SK-N-SH (cell line): ENCODE data around the gene CASS4. TPM values are rescaled to one million over a fixed set of nuclear protein-coding genes. Genes with fewer than 3 reads are reported as not detected.

Experiments used
- CTCF ChIA-PET: fragments of 300-600, 350-600 bp; formaldehyde crosslinking; extraction: SDS; loops from one replicate; lab custom pipeline; 2021; lab: Yijun Ruan, JAX
- POLR2A ChIA-PET: fragments of 350-600 bp; sonication (Branson Sonifier 250); formaldehyde crosslinking; extraction: SDS; loops from one replicate; lab custom pipeline; 2020; ENCODE audit warnings: antibody characterized with exemption, inconsistent platforms; lab: Yijun Ruan, JAX
- DNase-seq: peaks from one replicate; pipeline ENCODE4 v3.0.0; 2012
- H2AFZ ChIP-seq: fragments of 200-600 bp; sonication (generic); 2 replicates; pipeline ENCODE4 v1.8.1; 2016; ENCODE audit warnings: antibody characterized with exemption, mild to moderate bottlenecking, low read depth
- H3F3A ChIP-seq: fragments of 200-600 bp; sonication (generic); replicated peaks from 2 replicates; pipeline ENCODE3; 2016; ENCODE audit warnings: antibody characterized with exemption, mild to moderate bottlenecking; ENCODE audit not compliant: insufficient read depth
- H3K27ac ChIP-seq, 2 experiments: fragments of 200-500 bp in 1 of 2; fragments of 200-600 bp in 1 of 2; sonication (Bioruptor generic) in 1 of 2; sonication (generic), shearing (Covaris generic) in 1 of 2; 2 replicates each; pipeline versions ENCODE4 v1.5.1 to v1.6.1; 2014 to 2016; ENCODE audit warnings: low read depth in 2 of 2, inconsistent platforms in 1 of 2, low read length in 1 of 2, mild to moderate bottlenecking in 1 of 2, mixed read lengths in 1 of 2
- H3K27me3 ChIP-seq: fragments of 200-600 bp; sonication (generic), shearing (Covaris generic); 2 replicates; pipeline ENCODE4 v1.6.1; 2016; ENCODE audit warnings: mixed run types; ENCODE audit not compliant: insufficient read depth
- H3K36me3 ChIP-seq, 2 experiments: fragments of 200-500 bp in 1 of 2; fragments of 200-600 bp in 1 of 2; sonication (Bioruptor generic) in 1 of 2; sonication (generic) in 1 of 2; replicated peaks in 1 of 2; 2 replicates each; pipeline versions ENCODE3 to v1.5.1; 2014 to 2016; ENCODE audit warnings: low read length in 1 of 2, mild to moderate bottlenecking in 1 of 2; ENCODE audit not compliant: insufficient read depth in 2 of 2, control insufficient read depth in 1 of 2
- H3K4me1 ChIP-seq, 2 experiments: fragments of 200-500 bp in 1 of 2; fragments of 200-600 bp in 1 of 2; sonication (Bioruptor generic) in 1 of 2; sonication (generic), shearing (Covaris generic) in 1 of 2; 2 replicates each; pipeline versions ENCODE4 v1.5.1 to v1.6.1; 2014 to 2016; ENCODE audit warnings: low read depth in 1 of 2, low read length in 1 of 2, mixed run types in 1 of 2; ENCODE audit not compliant: insufficient read depth in 2 of 2, control insufficient read depth in 1 of 2
- H3K4me2 ChIP-seq: fragments of 200-600 bp; sonication (generic), shearing (Covaris generic); 2 replicates; pipeline ENCODE4 v1.6.1; 2017; ENCODE audit warnings: mixed run types
- H3K4me3 ChIP-seq, 2 experiments: fragments of 200-500 bp in 1 of 2; fragments of 200-600 bp in 1 of 2; sonication (Bioruptor generic) in 1 of 2; sonication (generic), shearing (Covaris generic) in 1 of 2; 2 replicates each; pipeline versions ENCODE4 v1.5.1 to v1.8.1; 2014 to 2016; ENCODE audit warnings: low read depth in 2 of 2, inconsistent platforms in 1 of 2, low read length in 1 of 2, mild to moderate bottlenecking in 1 of 2, mixed read lengths in 1 of 2, moderate library complexity in 1 of 2
- H3K79me2 ChIP-seq: fragments of 200-600 bp; sonication (generic); 2 replicates; pipeline ENCODE4 v1.8.1; 2017; ENCODE audit warnings: mild to moderate bottlenecking; ENCODE audit not compliant: insufficient read depth
- H3K9ac ChIP-seq: fragments of 200-600 bp; sonication (generic); 2 replicates; pipeline ENCODE4 v1.6.1; 2017; ENCODE audit warnings: mixed run types
- H3K9me2 ChIP-seq: fragments of 200-600 bp; sonication (generic); 2 replicates; pipeline ENCODE4 v1.6.1; 2017; ENCODE audit warnings: mixed run types
- H3K9me3 ChIP-seq: fragments of 200-600 bp; sonication (generic); 2 replicates; pipeline ENCODE4 v1.6.1; 2017; ENCODE audit warnings: mixed run types, mild to moderate bottlenecking, moderate library complexity
- H4K20me1 ChIP-seq: fragments of 200-600 bp; sonication (generic); 2 replicates; pipeline ENCODE4 v1.6.1; 2017; ENCODE audit warnings: mild to moderate bottlenecking, mixed run types; ENCODE audit not compliant: insufficient read depth
- CHD2 ChIP-seq: fragments of 150-350 bp; IDR thresholded peaks from 2 replicates; pipeline ENCODE4 v1.6.1; 2018; ENCODE audit warnings: low read length; ENCODE audit not compliant: partially characterized antibody
- ELF1 ChIP-seq: IDR thresholded peaks from 2 replicates; pipeline ENCODE4 v1.4.0; 2012
- EP300 ChIP-seq, 2 experiments: IDR thresholded peaks; 2 replicates each; pipeline versions ENCODE4 v1.4.0 to v1.6.1; 2012; ENCODE audit warnings: borderline replicate concordance in 1 of 2, low read depth in 1 of 2, low read length in 1 of 2
- FOXJ3 ChIP-seq: sonication (generic); formaldehyde crosslinking; IDR thresholded peaks from 2 replicates; pipeline ENCODE4 v1.5.1; 2020; ENCODE audit warnings: mild to moderate bottlenecking, missing genetic modification reagents
- FOXM1 ChIP-seq: IDR thresholded peaks from 2 replicates; pipeline ENCODE4 v1.4.0; 2012; ENCODE audit warnings: low read depth, mild to moderate bottlenecking
- GATA2 ChIP-seq: sonication (generic); formaldehyde crosslinking; IDR thresholded peaks from 2 replicates; pipeline ENCODE4 v1.5.0; 2020; ENCODE audit warnings: mild to moderate bottlenecking, missing genetic modification reagents
- IRF3 ChIP-seq: fragments of 150-350 bp; IDR thresholded peaks from 2 replicates; pipeline ENCODE4 v1.6.1; 2016; ENCODE audit warnings: mild to moderate bottlenecking, low read depth, low read length
- MAX ChIP-seq: IDR thresholded peaks from 2 replicates; pipeline ENCODE4 v1.4.0; 2012; ENCODE audit warnings: low read depth
- NRF1 ChIP-seq: IDR thresholded peaks from 2 replicates; pipeline ENCODE4 v1.6.1; 2012; ENCODE audit warnings: low read depth, mild to moderate bottlenecking, low read length
- POLR2AphosphoS5 ChIP-seq: IDR thresholded peaks from 2 replicates; pipeline ENCODE4 v1.6.1; 2012; ENCODE audit warnings: low read depth, low read length
- REST ChIP-seq: IDR thresholded peaks from 2 replicates; pipeline ENCODE4 v1.6.1; 2012; ENCODE audit warnings: mild to moderate bottlenecking, low read depth, low read length, moderate library complexity
- SIN3A ChIP-seq: IDR thresholded peaks from 2 replicates; pipeline ENCODE4 v1.6.1; 2012; ENCODE audit warnings: low read depth, mild to moderate bottlenecking, low read length, moderate library complexity, borderline replicate concordance
- TEAD4 ChIP-seq: IDR thresholded peaks from 2 replicates; pipeline ENCODE4 v1.4.0; 2012; ENCODE audit warnings: mild to moderate bottlenecking, borderline replicate concordance; ENCODE audit not compliant: insufficient read depth
- USF2 ChIP-seq: fragments of 150-350 bp; IDR thresholded peaks from 2 replicates; pipeline ENCODE4 v1.6.1; 2017; ENCODE audit warnings: antibody characterized with exemption, low read length, low read depth, borderline replicate concordance
- YY1 ChIP-seq: IDR thresholded peaks from 2 replicates; pipeline ENCODE4 v1.4.0; 2012; ENCODE audit warnings: low read depth, mild to moderate bottlenecking
- WGBS: methylation state at CpG from one replicate; pipeline ENCODE4 v1.1.6; 2017; ENCODE audit warnings: low lambda C conversion rate; 5-methylcytosine and 5-hydroxymethylcytosine counted together
- polyA plus RNA-seq, 3 experiments: library from polyadenylated mRNA; depleted of rRNA; stranded (reverse); fragments of >200 nt; gene quantifications; 2 replicates each; pipeline ENCODE4 v1.2.3, GENCODE V29; 2012

The CASS4 gene
- polyA plus RNA-seq, 1 of the 3 experiments (the other 2 are of a cell fraction), result not detected

GRCh38 chr20:56445540-56445939 lies 33.5 kb downstream of the CASS4 start:
- WGBS, result 84% methylated on average over 15 of the region's 16 CpGs

GRCh38 chr20:56447227-56447626 lies 35.2 kb downstream of the CASS4 start:
- POLR2A ChIA-PET, result no interaction called here

More at GRCh38 chr20:56445540-56445939, 33.5 kb downstream of the CASS4 start:
- Histone ChIP-seq H3K79me2 (no peaks in the 10 kb centered on the region), H4K20me1 (no peaks in the 10 kb centered on the region), H2AFZ (no peak overlapping the region), H3K4me3 (no peak overlapping the region), H3K36me3 (no peaks in the 10 kb centered on the region), H3K9me2 (no peaks in the 10 kb centered on the region), H3K4me2 (no peak overlapping the region), H3K9ac (no peak overlapping the region), H3K27ac (no peak overlapping the region), H3K9me3 (no peaks in the 10 kb centered on the region), H3F3A (no peaks in the 10 kb centered on the region), H3K27me3 (no peaks in the 10 kb centered on the region), H3K4me1 (0 out of 4 replicates have a peak, but pooled peaks cover 0 to under 1% of the 10 kb centered on the region in 2 experiments)
- no peak for DNase-seq
- ChIA-PET POLR2A (no interaction called here), CTCF (no interaction called here)
- TF ChIP-seq YY1 (no peak), SIN3A (no peak), FOXJ3 (CRISPR knock-in tag) (no peak), CHD2 (no peak), POLR2AphosphoS5 (no peak), TEAD4 (no peak), EP300 (IDR thresholded peaks at IDR 0.05; ENCODE audit: borderline replicate concordance in 1 of 2, low read depth in 1 of 2, low read length in 1 of 2) (no peak)

More at GRCh38 chr20:56447227-56447626, 35.2 kb downstream of the CASS4 start:
- Histone ChIP-seq H3K27ac (no peak overlapping the region), H3K36me3 (no peaks in the 10 kb centered on the region), H3K9me2 (no peaks in the 10 kb centered on the region), H2AFZ (no peak overlapping the region), H3K27me3 (no peaks in the 10 kb centered on the region), H3K79me2 (no peaks in the 10 kb centered on the region), H4K20me1 (no peaks in the 10 kb centered on the region), H3K4me1 (no peaks in the 10 kb centered on the region; a peak in 1 of 4 replicates), H3K4me2 (no peak overlapping the region), H3F3A (no peaks in the 10 kb centered on the region), H3K9ac (no peak overlapping the region), H3K4me3 (no peak overlapping the region), H3K9me3 (no peaks in the 10 kb centered on the region)
- no peak for TF ChIP-seq SIN3A
- TF ChIP-seq MAX, result no peak
- no peak for TF ChIP-seq IRF3
- no peak for TF ChIP-seq GATA2 (CRISPR knock-in tag)
- TF ChIP-seq FOXM1, result no peak
- no peak for TF ChIP-seq ELF1
- TF ChIP-seq REST, result no peak
- no peak for TF ChIP-seq USF2
- TF ChIP-seq NRF1, result no peak
- TF ChIP-seq POLR2AphosphoS5, result no peak
- DNase-seq, result no peak
- CTCF ChIA-PET, result interaction anchor here (0.7 kb wide), 1 partner anchor 14 kb away, joined by 3 read pairs; no protein-coding TSS in a partner anchor
